Muscle of leg (tissue), 11 donors: ENCODE results near the gene SOD1. TPM values are rescaled to one million over a fixed set of nuclear protein-coding genes. Genes with fewer than 3 reads are reported as not detected.
A peak's percentile ranks its signal among the peaks of the same experiment; 100 is the strongest.
"Not testable (repeated sequence)": the region's sequence is repeated elsewhere in the genome, so short reads cannot be mapped to it uniquely, and the experiment has no call there.

ENCODE experiments used
- DNase-seq: peaks from one replicate; pipeline ENCODE4 v3.0.0; 2013
- H3K27ac ChIP-seq: one replicate; pipeline ENCODE4 v1.5.1; 2013; ENCODE audit warnings: mild to moderate bottlenecking, low read length, control low read depth
- H3K27me3 ChIP-seq: one replicate; pipeline ENCODE4 v1.6.1; 2013; ENCODE audit warnings: low read length; ENCODE audit not compliant: control insufficient read depth, insufficient read depth
- H3K36me3 ChIP-seq: one replicate; pipeline ENCODE4 v1.6.1; 2013; ENCODE audit warnings: low read length; ENCODE audit not compliant: control insufficient read depth, insufficient read depth
- H3K4me1 ChIP-seq: one replicate; pipeline ENCODE4 v1.6.1; 2013; ENCODE audit warnings: low read length; ENCODE audit not compliant: control insufficient read depth, insufficient read depth
- H3K4me3 ChIP-seq: one replicate; pipeline ENCODE4 v1.5.1; 2013; ENCODE audit warnings: low read length, control low read depth
- H3K9me3 ChIP-seq: replicated peaks from 2 replicates; pipeline ENCODE4 v1.6.1; 2013; ENCODE audit warnings: low read depth, low read length; ENCODE audit not compliant: control insufficient read depth
- WGBS: methylation state at CpG from one replicate; pipeline ENCODE4 v1.1.5; 2013; ENCODE audit warnings: missing lambda C conversion rate; ENCODE audit not compliant: insufficient coverage; 5-methylcytosine and 5-hydroxymethylcytosine counted together
- polyA plus RNA-seq, 8 donors: library from polyadenylated mRNA; unstranded; fragments of 120-200 nt; gene quantifications; one replicate each; pipeline versions ENCODE4 v1.2.1 to v1.2.3, GENCODE V29; 2013; ENCODE audit warnings: inconsistent platforms in 1 of 8, low replicate concordance in 1 of 8; ENCODE audit not compliant: insufficient read length in 8 of 8, insufficient read depth in 1 of 8
- total RNA-seq: library from RNA; stranded (reverse); fragments of 120-200 nt; gene quantifications from one replicate; pipeline ENCODE4 v1.2.4, GENCODE V29; 2013

SOD1 gene
- total and polyA plus RNA-seq, 9 donors = 112 to 169 (median 130) TPM

GRCh38 chr21:31624181-31624580 lies 35.3 kb upstream of the SOD1 start:
- H3K27ac ChIP-seq = no peak overlapping the region
- DNase-seq = no peak
- no CpG with 5 or more reads among the region's 3 CpGs for WGBS
- no peaks in the 10 kb centered on the region for H3K27me3 ChIP-seq
- no peaks in the 10 kb centered on the region for H3K9me3 ChIP-seq
- H3K36me3 ChIP-seq = no peaks in the 10 kb centered on the region
- H3K4me1 ChIP-seq = no peaks in the 10 kb centered on the region
- H3K4me3 ChIP-seq = no peak overlapping the region

DNA sequence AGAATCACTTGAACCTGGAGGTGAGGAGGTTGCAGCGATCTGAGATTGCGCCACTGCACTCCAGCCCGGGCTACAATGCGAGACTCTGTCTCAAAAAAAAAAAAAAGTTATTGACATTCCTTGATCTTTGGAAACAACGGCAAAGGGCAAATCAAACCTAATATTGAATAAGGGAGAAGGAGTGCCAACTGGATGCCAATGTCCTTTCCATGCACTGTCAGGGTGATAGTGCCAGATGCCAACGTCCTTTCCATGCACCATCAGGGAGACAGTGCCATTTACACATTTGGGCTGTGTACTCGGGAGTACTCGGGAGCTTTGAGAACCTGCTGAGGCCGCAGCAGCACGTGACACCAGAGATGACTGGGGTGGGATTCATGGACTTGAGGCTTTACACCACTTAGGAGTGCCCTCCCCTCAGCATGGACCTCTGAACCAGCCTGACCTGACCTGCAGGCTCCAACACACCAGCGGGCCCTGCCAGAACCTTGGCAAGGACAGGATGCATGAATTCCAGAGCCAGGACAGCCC lies 34.5 kb upstream of the SOD1 start:
- no peak for DNase-seq
- Histone ChIP-seq H3K4me1 (no peaks in the 10 kb centered on the region), H3K27me3 (no peaks in the 10 kb centered on the region), H3K4me3 (no peak overlapping the region), H3K36me3 (no peaks in the 10 kb centered on the region), H3K27ac (no peak overlapping the region), H3K9me3 (no peaks in the 10 kb centered on the region)
- 84% methylated on average over 10 of the region's 11 CpGs for WGBS

GRCh38 chr21:31629972-31630711 lies 29.4 kb upstream of the SOD1 start:
- DNase-seq = peak; percentile 31
- Histone ChIP-seq H3K27me3 (no peaks in the 10 kb centered on the region), H3K4me1 (no peaks in the 10 kb centered on the region), H3K27ac (no peak overlapping the region), H3K4me3 (no peak overlapping the region), H3K9me3 (no peaks in the 10 kb centered on the region), H3K36me3 (no peaks in the 10 kb centered on the region)
- 19% methylated on average over 3 of the region's 8 CpGs for WGBS

GRCh38 chr21:31631881-31632280 lies 27.6 kb upstream of the SOD1 start:
- H3K27me3 ChIP-seq, DNase-seq: not testable (repeated sequence)
- WGBS = 100% methylated on average over 2 of the region's 6 CpGs

DNA sequence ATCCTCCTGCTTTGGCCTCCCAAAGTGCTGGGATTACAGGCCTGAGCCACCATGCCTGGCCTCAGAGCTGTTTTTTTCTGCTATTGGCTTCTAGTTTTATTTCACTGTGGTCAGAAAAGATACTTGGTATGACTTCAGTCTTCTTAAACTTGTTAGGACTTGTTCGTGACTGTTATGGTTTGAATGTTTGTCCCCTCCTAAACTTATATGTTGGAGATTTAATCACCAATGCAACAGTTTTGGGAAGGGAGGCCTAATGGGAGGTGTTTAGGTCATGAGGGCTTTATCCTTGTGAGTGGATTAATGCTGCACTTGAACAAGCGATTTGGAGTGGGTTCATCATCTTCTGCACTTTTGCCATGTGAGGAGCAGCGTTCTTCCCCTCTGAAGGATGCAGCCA lies 24.5 kb upstream of the SOD1 start:
- no peak overlapping the region for H3K4me3 ChIP-seq
- no peak for DNase-seq
- H3K27ac ChIP-seq = no peak overlapping the region
- no peaks in the 10 kb centered on the region for H3K4me1 ChIP-seq
- peaks cover 2% of the 10 kb centered on the region for H3K9me3 ChIP-seq
- H3K27me3 ChIP-seq = no peaks in the 10 kb centered on the region
- no peaks in the 10 kb centered on the region for H3K36me3 ChIP-seq
- no CpG with 5 or more reads among the region's 3 CpGs for WGBS

More at GRCh38 chr21:31631881-31632280, 27.6 kb upstream of the SOD1 start:
- H3K4me3 ChIP-seq, H3K36me3 ChIP-seq, H3K9me3 ChIP-seq, H3K4me1 ChIP-seq, H3K27ac ChIP-seq: not testable (repeated sequence)

DNA sequence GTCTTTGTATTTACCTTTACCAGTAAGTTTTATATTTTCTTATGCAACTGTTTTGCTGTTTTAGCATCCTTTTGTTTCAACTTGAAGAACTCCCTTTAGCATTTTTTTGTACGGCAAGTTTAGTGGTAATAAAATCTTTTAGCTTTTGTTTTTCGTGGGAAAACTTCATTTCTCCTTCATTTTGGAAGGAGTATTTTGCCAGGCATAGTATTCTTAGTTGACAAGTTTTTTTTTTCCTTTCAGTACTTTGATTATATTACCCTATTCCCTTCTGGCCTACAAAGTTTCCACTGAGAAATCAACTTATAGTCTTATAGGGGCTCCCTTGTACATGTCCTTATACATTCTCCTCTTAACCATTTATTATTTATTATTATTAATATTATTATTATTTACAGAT lies 22.6 kb upstream of the SOD1 start:
- Histone ChIP-seq H3K36me3 (no peaks in the 10 kb centered on the region), H3K27ac (no peak overlapping the region), H3K4me1 (no peaks in the 10 kb centered on the region), H3K9me3 (peaks cover 2% of the 10 kb centered on the region), H3K4me3 (no peak overlapping the region), H3K27me3 (no peaks in the 10 kb centered on the region)
- no CpG with 5 or more reads among the region's 2 CpGs for WGBS
- no peak for DNase-seq

DNA sequence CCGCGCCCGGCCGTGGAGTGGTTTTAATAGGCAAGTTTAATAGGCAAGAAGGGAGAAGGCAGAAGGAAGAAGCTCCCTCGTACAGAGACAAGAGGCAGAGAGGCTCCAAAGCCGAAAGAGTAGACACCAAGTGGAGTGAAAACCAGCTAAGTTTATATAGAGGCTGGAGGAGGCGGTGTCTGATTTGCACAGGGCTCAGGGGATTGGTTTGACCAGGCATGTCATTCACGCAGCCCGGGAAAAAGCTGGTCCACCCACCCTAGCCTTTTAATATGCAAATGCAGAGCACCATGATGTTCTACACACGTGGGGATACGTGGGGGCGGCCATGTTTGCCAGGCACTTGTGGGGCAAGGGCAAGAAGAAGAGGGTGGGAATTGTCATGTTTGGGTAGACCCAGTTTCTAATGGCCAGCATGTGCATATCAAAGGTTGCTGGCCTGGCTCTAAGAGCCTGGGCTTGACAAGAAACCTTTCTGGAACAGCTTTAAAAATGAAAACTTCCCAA lies 18.0 kb upstream of the SOD1 start:
- whole genome bisulfite sequencing = 88% methylated on average over 12 of the region's 12 CpGs
- DNase-seq = no peak
- no peaks in the 10 kb centered on the region for H3K4me1 ChIP-seq

DNA sequence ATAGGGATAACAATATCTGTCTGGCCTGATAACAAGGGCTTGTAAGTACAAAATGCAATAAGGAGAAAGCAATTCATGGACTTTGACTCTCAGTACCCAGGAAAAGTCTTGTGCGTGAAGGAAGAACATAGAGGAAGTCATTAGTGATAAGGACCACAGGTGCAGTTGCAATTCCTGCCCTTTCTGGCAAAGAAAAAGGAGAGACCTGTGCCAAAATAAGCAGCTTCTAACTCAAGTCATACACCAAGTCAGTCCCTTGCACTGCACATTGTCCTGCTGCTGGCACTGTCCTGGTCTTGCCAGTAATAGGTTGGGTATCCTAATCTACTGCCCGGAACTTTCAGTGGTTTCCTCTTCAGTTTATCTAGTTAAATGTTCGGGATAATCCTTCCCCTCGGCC lies 14.8 kb upstream of the SOD1 start:
- no peaks in the 10 kb centered on the region for H3K36me3 ChIP-seq

More for the DNA sequence above, 18.0 kb upstream of the SOD1 start:
- Histone ChIP-seq H3K9me3 (peaks cover 5% of the 10 kb centered on the region), H3K27me3 (no peaks in the 10 kb centered on the region), H3K27ac (no peak overlapping the region), H3K36me3 (no peaks in the 10 kb centered on the region), H3K4me3 (no peak overlapping the region)

GRCh38 chr21:31647650-31648049 lies 11.8 kb upstream of the SOD1 start:
- Histone ChIP-seq H3K9me3 (no peaks in the 10 kb centered on the region), H3K27me3 (no peaks in the 10 kb centered on the region), H3K36me3 (no peaks in the 10 kb centered on the region), H3K4me3 (no peak overlapping the region), H3K4me1 (no peaks in the 10 kb centered on the region), H3K27ac (no peak overlapping the region)
- DNase-seq = no peak
- WGBS = no CpG with 5 or more reads among the region's 3 CpGs

More for the DNA sequence above, 14.8 kb upstream of the SOD1 start:
- Histone ChIP-seq H3K4me1 (no peaks in the 10 kb centered on the region), H3K4me3 (no peak overlapping the region), H3K27ac (no peak overlapping the region), H3K9me3 (peaks cover 2% of the 10 kb centered on the region), H3K27me3 (no peaks in the 10 kb centered on the region)
- WGBS = 70% methylated on average over 2 of the region's 4 CpGs
- no peak for DNase-seq

- no CpG with 5 or more reads among the region's 3 CpGs for WGBS
- no peaks in the 10 kb centered on the region for H3K27me3 ChIP-seq
- no peak overlapping the region for H3K4me3 ChIP-seq
- no peak for DNase-seq
- H3K36me3 ChIP-seq = no peaks in the 10 kb centered on the region
- H3K4me1 ChIP-seq = no peaks in the 10 kb centered on the region
- no peak overlapping the region for H3K27ac ChIP-seq
- no peaks in the 10 kb centered on the region for H3K9me3 ChIP-seq
Observed at GRCh38 chr21:31650930-31651329, 8.6 kb upstream of the SOD1 start.
